HEK293 (cell line): Measurements from ENCODE around the gene TET1.
"Not testable (repeated sequence)": the region's sequence is repeated elsewhere in the genome, so short reads cannot be mapped to it uniquely, and the experiment has no call there.

ENCODE experiments used
- ZEB2 ChIP-seq: fragments of 450-650 bp; formaldehyde crosslinking; IDR thresholded peaks from 2 replicates; pipeline ENCODE4 v1.5.1; 2016; ENCODE audit warnings: missing biosample characterization, missing genetic modification characterization
- ZNF558 ChIP-seq: fragments of 450-650 bp; formaldehyde crosslinking; IDR thresholded peaks from 2 replicates; pipeline ENCODE4 v1.5.1; 2016; ENCODE audit warnings: missing biosample characterization, missing genetic modification characterization
- ZNF776 ChIP-seq: fragments of 450-650 bp; formaldehyde crosslinking; IDR thresholded peaks from 2 replicates; pipeline ENCODE4 v1.5.0; 2017; ENCODE audit warnings: missing biosample characterization, missing genetic modification characterization, borderline replicate concordance

DNA sequence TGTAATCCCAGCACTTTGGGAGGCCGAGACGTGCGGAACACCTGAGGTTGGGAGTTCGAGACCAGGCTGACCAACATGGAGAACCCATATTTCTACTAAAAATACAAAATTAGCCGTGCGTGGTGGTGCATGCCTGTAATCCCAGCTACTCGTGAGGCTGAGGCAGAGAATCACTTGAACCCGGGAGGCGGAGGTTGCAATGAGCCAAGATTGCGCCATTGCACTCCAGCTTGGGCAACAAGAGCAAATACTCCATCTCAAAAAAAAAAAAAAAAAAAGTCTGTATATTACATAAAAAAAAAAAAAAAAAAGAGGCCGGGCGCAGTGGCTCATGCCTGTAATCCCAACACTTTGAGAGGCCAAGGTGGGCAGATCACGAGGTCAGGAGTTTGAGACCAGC is 152.9 kb downstream of the TET1 start:
- TF ChIP-seq ZNF558 (tag by site-specific recombination); ZEB2 (tag by site-specific recombination); ZNF776: not testable (repeated sequence)
